ENCODE results near the gene ODAD4. TPM values are rescaled to one million over a fixed set of nuclear protein-coding genes. Genes with fewer than 3 reads are reported as not detected.
A peak's percentile ranks its signal among the peaks of the same experiment; 100 is the strongest.
"Not testable (repeated sequence)": the region's sequence is repeated elsewhere in the genome, so short reads cannot be mapped to it uniquely, and the experiment has no call there.

Gene ODAD4
- total RNA-seq, 1 donor: 0.54 TPM

GRCh38 chr17:41910701-41911391 is 19.6 kb upstream of the ODAD4 start:
- no peak for DNase-seq (ENCODE audit: low read depth in 2 of 3, low spot score in 2 of 3)

- DNase-seq (ENCODE audit: low read depth in 2 of 3, low spot score in 2 of 3): no peak
Measured at GRCh38 chr17:41912925-41913324, 17.5 kb upstream of the ODAD4 start.

DNA sequence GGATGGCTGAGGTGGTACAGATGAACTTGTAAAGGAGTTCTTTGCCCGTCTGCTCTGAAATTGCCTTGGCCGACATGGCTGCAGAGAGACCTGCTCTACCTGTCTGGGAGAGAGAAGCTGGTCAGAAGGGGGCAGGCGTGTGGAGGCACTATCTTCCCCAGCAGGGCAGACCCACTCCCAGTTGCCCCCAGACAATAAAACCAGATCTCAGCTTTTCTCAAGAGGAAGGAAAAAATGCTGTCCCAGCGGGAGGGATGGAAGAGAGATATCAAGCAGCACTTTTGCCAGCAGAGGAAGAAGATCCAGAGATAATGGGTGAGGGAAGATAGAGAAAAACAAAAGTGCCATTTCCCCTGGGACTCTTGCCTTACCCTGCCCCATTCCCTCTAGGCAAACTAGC is 16.6 kb upstream of the ODAD4 start:
- no peak for DNase-seq (ENCODE audit: low read depth in 2 of 3, low spot score in 2 of 3)

DNA sequence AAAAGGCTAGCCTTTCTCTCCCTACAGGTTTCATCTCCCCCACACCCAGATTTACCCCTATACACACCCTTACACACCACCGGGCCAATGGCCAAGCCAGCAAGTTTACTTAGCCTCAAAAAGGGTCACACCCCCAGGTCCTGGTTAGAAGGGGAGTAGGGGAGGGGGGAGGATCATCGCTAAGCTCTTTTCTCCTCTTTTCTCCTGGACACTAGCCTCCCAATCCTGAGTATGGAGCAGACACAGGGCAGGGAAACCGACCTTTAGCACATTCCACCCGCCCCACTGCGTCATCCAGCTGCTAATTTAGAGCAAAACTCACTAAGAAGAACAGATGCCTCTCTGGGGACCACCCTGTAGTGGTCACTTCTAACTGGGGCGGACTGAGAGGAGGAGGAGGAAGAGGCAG is 16.1 kb upstream of the ODAD4 start:
- no peak for DNase-seq (ENCODE audit: low read depth in 2 of 3, low spot score in 2 of 3)

- DNase-seq (ENCODE audit: low read depth in 2 of 3, low spot score in 2 of 3): no peak
Measured at GRCh38 chr17:41915020-41915419, 15.4 kb upstream of the ODAD4 start.

- DNase-seq (ENCODE audit: low read depth in 2 of 3, low spot score in 2 of 3): no peak
Measured at GRCh38 chr17:41915566-41915965, 14.9 kb upstream of the ODAD4 start.

DNA sequence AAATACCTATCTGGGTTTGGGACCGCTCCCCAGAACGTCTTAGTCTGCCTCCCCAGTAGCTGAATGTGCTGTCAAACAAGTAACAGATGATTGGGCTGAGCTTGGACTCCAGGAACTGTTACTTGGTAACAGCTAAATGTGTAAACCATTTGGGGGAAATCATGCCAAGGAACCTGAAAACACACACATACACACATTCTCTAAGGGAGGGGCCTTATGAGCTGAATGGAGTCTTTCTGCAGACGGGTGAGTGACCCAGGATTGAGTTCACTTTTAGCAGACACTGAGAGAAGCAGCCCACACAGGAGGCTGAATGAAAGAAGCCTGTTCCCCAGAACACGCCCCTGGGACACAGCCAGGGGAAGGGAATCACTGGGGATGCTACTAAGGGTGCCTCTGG is 13.2 kb upstream of the ODAD4 start:
- no peak for DNase-seq (ENCODE audit: low read depth in 2 of 3, low spot score in 2 of 3)

- DNase-seq (ENCODE audit: low read depth in 2 of 3, low spot score in 2 of 3): peak; percentile 10 to 39 (median 35)
Measured at GRCh38 chr17:41917679-41918313, 12.6 kb upstream of the ODAD4 start.

GRCh38 chr17:41918314-41919164 is 11.9 kb upstream of the ODAD4 start, which contains the start of gene ACLY:
TSS of gene ACLY (minus strand) at chr17:41918951. CDS start at chr17:41913873, 5,078 bp downstream.
- DNase-seq (ENCODE audit: low read depth in 2 of 3, low spot score in 2 of 3): peak; percentile 83 to 97 (median 95)

- DNase-seq (ENCODE audit: low read depth in 2 of 3, low spot score in 2 of 3): no peak
Measured at GRCh38 chr17:41919165-41919817, 11.1 kb upstream of the ODAD4 start.

GRCh38 chr17:41919840-41920579 is 10.4 kb upstream of the ODAD4 start:
- no peak for DNase-seq (ENCODE audit: low read depth in 2 of 3, low spot score in 2 of 3)

DNA sequence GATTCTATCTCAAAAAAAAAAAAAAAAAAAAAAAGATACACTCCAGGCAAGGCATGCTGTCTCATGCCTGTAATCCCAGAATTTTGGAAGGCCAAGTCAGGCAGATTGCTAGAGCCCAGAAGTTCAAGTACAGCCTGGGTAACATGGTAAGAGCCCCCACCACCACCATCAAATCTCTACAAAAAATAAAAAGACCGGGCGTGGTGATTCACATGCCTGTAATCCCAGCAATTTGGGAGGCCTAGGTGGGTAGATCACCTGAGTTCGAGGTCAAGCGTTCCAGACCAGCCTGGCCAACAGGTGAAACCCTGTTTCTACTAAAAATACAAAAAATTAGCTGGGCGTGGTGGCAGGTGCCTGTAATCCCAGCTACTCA is 9.8 kb upstream of the ODAD4 start:
- DNase-seq (ENCODE audit: low read depth in 2 of 3, low spot score in 2 of 3): no peak

DNA sequence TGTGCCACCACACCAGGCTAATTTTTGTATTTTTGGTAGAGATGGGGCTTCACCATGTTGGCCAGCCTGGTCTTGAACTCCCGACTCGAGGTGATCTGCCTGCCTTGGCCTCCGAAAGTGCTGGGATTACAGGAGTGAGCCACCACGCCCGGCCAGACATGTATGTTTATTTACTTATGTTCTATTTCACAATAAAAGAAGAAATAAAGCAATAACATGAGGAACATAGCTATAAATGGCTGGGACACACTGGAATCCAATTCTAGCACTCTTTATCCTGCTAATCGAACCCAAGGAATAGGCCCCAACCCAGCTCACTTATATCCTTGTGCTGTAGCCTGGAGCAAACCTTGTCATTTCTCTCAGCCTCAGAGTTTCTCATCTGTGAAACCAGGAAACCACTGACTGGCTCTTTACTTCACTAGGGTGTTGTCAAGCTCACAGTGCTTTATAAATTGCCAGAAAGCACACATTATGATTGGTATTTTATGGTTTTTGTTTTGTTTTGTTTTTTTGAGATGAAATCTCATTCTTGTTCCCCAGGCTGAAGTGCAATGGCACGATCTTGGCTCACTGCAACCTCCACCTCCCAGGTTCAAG is 4.3 kb upstream of the ODAD4 start:
- no peak for DNase-seq (ENCODE audit: low read depth in 2 of 3, low spot score in 2 of 3)

DNA sequence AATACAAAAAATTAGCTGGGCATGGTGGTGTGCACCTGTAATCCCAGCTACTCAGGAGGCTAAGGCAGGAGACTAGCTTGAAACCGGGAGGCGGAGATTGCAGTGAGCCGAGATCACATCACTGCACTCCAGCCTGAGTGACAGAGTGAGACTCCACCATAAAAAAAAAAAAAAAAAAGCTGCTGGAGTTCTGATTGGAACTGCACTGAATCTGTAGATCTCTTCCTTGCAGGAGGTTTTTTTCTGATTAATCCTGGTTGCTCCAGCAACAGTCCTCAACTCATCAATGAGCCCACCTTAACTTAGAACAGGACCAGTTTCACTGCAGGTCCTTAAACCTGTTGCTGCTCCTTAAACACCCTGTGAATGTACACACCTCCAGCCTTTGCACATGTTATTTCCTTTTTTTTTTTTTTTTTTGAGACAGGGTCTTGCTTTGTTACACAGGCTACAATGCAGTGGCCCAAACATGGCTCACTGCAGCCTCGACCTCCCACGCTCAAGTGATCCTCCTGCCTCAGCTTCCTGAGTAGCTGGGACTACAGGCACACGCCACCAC is 1.6 kb upstream of the ODAD4 start:
- no peak for DNase-seq (ENCODE audit: low read depth in 2 of 3, low spot score in 2 of 3)

GRCh38 chr17:41930833-41931156 is 378 bp downstream of the ODAD4 start:
- not testable (repeated sequence) for DNase-seq (ENCODE audit: low read depth in 2 of 3, low spot score in 2 of 3)

GRCh38 chr17:41931715-41932114 is 1.3 kb downstream of the ODAD4 start:
- not testable (repeated sequence) for DNase-seq (ENCODE audit: low read depth in 2 of 3, low spot score in 2 of 3)

DNA sequence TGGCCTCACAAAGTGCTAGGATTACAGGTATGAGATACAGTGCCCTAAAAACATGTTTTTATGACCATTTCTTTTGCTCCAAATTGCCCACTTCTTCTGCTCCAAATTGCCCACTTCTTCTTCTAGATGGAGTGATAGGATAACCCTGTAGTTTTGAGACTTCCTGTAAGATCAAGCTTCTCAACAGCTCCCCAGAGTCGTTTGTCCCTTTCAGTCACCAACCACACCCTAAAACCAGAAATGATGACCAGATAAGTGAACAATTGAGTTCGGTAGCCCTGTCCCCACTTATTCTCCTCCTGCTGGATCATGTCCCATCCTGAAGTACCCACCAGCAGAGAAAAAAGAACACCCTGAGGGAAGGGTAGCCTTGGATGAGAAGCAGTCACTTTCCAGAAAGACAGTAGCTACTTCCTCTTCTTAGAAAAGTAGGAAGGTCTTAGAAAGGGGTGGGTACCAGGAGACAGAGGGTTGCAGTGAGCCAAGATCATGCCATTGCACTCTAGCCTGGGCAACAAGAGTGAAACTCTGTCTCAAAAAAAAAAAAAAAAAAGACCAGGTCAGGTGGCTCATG is 2.5 kb downstream of the ODAD4 start:
- DNase-seq (ENCODE audit: low read depth in 2 of 3, low spot score in 2 of 3): peak in 1 of 3 donors; percentile 40

GRCh38 chr17:41935641-41936040 is 5.2 kb downstream of the ODAD4 start:
- DNase-seq (ENCODE audit: low read depth in 2 of 3, low spot score in 2 of 3): no peak

Measured in hematopoietic multipotent progenitor cell (in vitro differentiated cells).